Measurements from ENCODE around the gene RPRD1B.

RPRD1B gene

GRCh38 chr20:38137441-38138037 lies 104.0 kb downstream of the RPRD1B start:
- no peak overlapping the region for H2AFZ ChIP-seq (ENCODE audit: low read depth, low read length)
- H3K4me2 ChIP-seq (ENCODE audit: insufficient read depth, low read length): no peak overlapping the region
- H3K4me1 ChIP-seq (ENCODE audit: insufficient read depth, low read length): no peaks in the 10 kb centered on the region
- H3K9me3 ChIP-seq (ENCODE audit: insufficient read depth, low read length, severe bottlenecking): no peaks in the 10 kb centered on the region
- H3K27me3 ChIP-seq (ENCODE audit: insufficient read depth, low read length, poor library complexity): peaks cover 4% of the 10 kb centered on the region
- H3K27ac ChIP-seq (ENCODE audit: low read length): no peak overlapping the region
- H3K4me3 ChIP-seq (ENCODE audit: low read depth in 1 of 2, low read length in 2 of 2): no peak overlapping the region
- H4K20me1 ChIP-seq (ENCODE audit: insufficient read depth, low read length): peaks cover 8% of the 10 kb centered on the region
- no peaks in the 10 kb centered on the region for H3K36me3 ChIP-seq (ENCODE audit: insufficient read depth, low read length)
- no peaks in the 10 kb centered on the region for H3K79me2 ChIP-seq (ENCODE audit: insufficient read depth, low read length)
- H3K9ac ChIP-seq (ENCODE audit: low read depth, low read length): no peak overlapping the region
- TF ChIP-seq EZH2 (IDR thresholded peaks at IDR 0.05; ENCODE audit: borderline replicate concordance, low read depth, low read length, severe bottlenecking): no peak
- TF ChIP-seq CTCF (IDR thresholded peaks at IDR 0.05; ENCODE audit: borderline replicate concordance, extremely low read depth, low read length, poor library complexity, severe bottlenecking): no peak
- ATAC-seq (ENCODE audit: insufficient read depth, low read depth) (no peak), DNase-seq (no peak)

- Histone ChIP-seq H3K27ac (ENCODE audit: low read length) (no peak overlapping the region), H3K9me3 (ENCODE audit: insufficient read depth, low read length, severe bottlenecking) (no peaks in the 10 kb centered on the region), H3K4me1 (ENCODE audit: insufficient read depth, low read length) (no peaks in the 10 kb centered on the region), H3K4me3 (ENCODE audit: low read depth in 1 of 2, low read length in 2 of 2) (no peak overlapping the region), H4K20me1 (ENCODE audit: insufficient read depth, low read length) (peaks cover 12% of the 10 kb centered on the region), H3K9ac (ENCODE audit: low read depth, low read length) (no peak overlapping the region), H3K36me3 (ENCODE audit: insufficient read depth, low read length) (no peaks in the 10 kb centered on the region), H2AFZ (ENCODE audit: low read depth, low read length) (no peak overlapping the region), H3K4me2 (ENCODE audit: insufficient read depth, low read length) (no peak overlapping the region), H3K27me3 (ENCODE audit: insufficient read depth, low read length, poor library complexity) (peaks cover 11% of the 10 kb centered on the region), H3K79me2 (ENCODE audit: insufficient read depth, low read length) (no peaks in the 10 kb centered on the region)
- no peak for DNase-seq
- no peak for ATAC-seq (ENCODE audit: insufficient read depth, low read depth)
- TF ChIP-seq EZH2 (IDR thresholded peaks at IDR 0.05; ENCODE audit: borderline replicate concordance, low read depth, low read length, severe bottlenecking) (no peak), CTCF (IDR thresholded peaks at IDR 0.05; ENCODE audit: borderline replicate concordance, extremely low read depth, low read length, poor library complexity, severe bottlenecking) (no peak)
These were observed 104.7 kb downstream of the RPRD1B start for GRCh38 chr20:38138086-38138778.

GRCh38 chr20:38139156-38139912 lies 105.8 kb downstream of the RPRD1B start:
- no peak overlapping the region for H3K9ac ChIP-seq (ENCODE audit: low read depth, low read length)
- no peaks in the 10 kb centered on the region for H3K79me2 ChIP-seq (ENCODE audit: insufficient read depth, low read length)
- peaks cover 12% of the 10 kb centered on the region for H4K20me1 ChIP-seq (ENCODE audit: insufficient read depth, low read length)
- no peak overlapping the region for H3K4me3 ChIP-seq (ENCODE audit: low read depth in 1 of 2, low read length in 2 of 2)
- no peaks in the 10 kb centered on the region for H3K36me3 ChIP-seq (ENCODE audit: insufficient read depth, low read length)
- H3K27ac ChIP-seq (ENCODE audit: low read length): no peak overlapping the region
- TF ChIP-seq EZH2 (IDR thresholded peaks at IDR 0.05; ENCODE audit: borderline replicate concordance, low read depth, low read length, severe bottlenecking) (no peak), CTCF (IDR thresholded peaks at IDR 0.05; ENCODE audit: borderline replicate concordance, extremely low read depth, low read length, poor library complexity, severe bottlenecking) (no peak)
- H3K9me3 ChIP-seq (ENCODE audit: insufficient read depth, low read length, severe bottlenecking): no peaks in the 10 kb centered on the region
- no peak overlapping the region for H2AFZ ChIP-seq (ENCODE audit: low read depth, low read length)
- no peak for ATAC-seq (ENCODE audit: insufficient read depth, low read depth)
- no peak overlapping the region for H3K4me2 ChIP-seq (ENCODE audit: insufficient read depth, low read length)
- peaks cover 18% of the 10 kb centered on the region for H3K27me3 ChIP-seq (ENCODE audit: insufficient read depth, low read length, poor library complexity)
- DNase-seq: no peak
- no peaks in the 10 kb centered on the region for H3K4me1 ChIP-seq (ENCODE audit: insufficient read depth, low read length)

All from DND-41 (cell line).